MM.1S (cell line): ENCODE results near the gene SLC6A19.

Source experiments
- DNase-seq: peaks from one replicate; pipeline ENCODE4 v3.0.0-alpha.2; 2015
- H2AFZ ChIP-seq: fragments of 300-600 bp; sonication (generic); 2 replicates; pipeline ENCODE4 v1.6.0; 2016; ENCODE audit warnings: antibody characterized with exemption, low read length
- H3F3A ChIP-seq: fragments of 300-600 bp; sonication (generic); 2 replicates; pipeline ENCODE4 v1.6.1; 2016; ENCODE audit warnings: mild to moderate bottlenecking, antibody characterized with exemption, low read length, moderate library complexity, mixed read lengths; ENCODE audit not compliant: insufficient read depth
- H3K27ac ChIP-seq: fragments of 300-600 bp; sonication (generic); 2 replicates; pipeline ENCODE4 v1.5.1; 2016; ENCODE audit warnings: mild to moderate bottlenecking, low read length
- H3K27me3 ChIP-seq: fragments of 300-600 bp; sonication (generic); replicated peaks from 2 replicates; pipeline ENCODE4 v1.6.0; 2016; ENCODE audit warnings: low read length; ENCODE audit not compliant: insufficient read depth
- H3K36me3 ChIP-seq: fragments of 300-600 bp; sonication (generic); replicated peaks from 2 replicates; pipeline ENCODE4 v1.6.1; 2016; ENCODE audit warnings: mild to moderate bottlenecking, low read length, mixed read lengths; ENCODE audit not compliant: insufficient read depth
- H3K4me1 ChIP-seq: fragments of 300-600 bp; sonication (generic); 2 replicates; pipeline ENCODE4 v1.6.1; 2016; ENCODE audit warnings: low read length, mixed read lengths
- H3K4me2 ChIP-seq: fragments of 300-600 bp; sonication (generic); 2 replicates; pipeline ENCODE4 v1.6.0; 2016; ENCODE audit warnings: low read depth, low read length
- H3K4me3 ChIP-seq: fragments of 300-600 bp; sonication (generic); 2 replicates; pipeline ENCODE4 v1.5.1; 2016; ENCODE audit warnings: low read length, mixed read lengths
- H3K79me2 ChIP-seq: fragments of 300-600 bp; sonication (generic); 2 replicates; pipeline ENCODE4 v1.6.1; 2016; ENCODE audit warnings: mixed run types, low read length, mixed read lengths
- H3K9ac ChIP-seq: fragments of 300-600 bp; sonication (generic); 2 replicates; pipeline ENCODE4 v1.6.1; 2016; ENCODE audit warnings: low read length, mixed read lengths
- H3K9me2 ChIP-seq: fragments of 300-600 bp; sonication (generic); replicated peaks from 2 replicates; pipeline ENCODE4 v1.6.1; 2016; ENCODE audit warnings: mild to moderate bottlenecking, low read length, mixed read lengths; ENCODE audit not compliant: insufficient read depth
- H3K9me3 ChIP-seq: fragments of 300-600 bp; sonication (generic); replicated peaks from 2 replicates; pipeline ENCODE4 v1.6.1; 2016; ENCODE audit warnings: mild to moderate bottlenecking, low read length, mixed read lengths; ENCODE audit not compliant: insufficient read depth
- H4K20me1 ChIP-seq: fragments of 300-600 bp; sonication (generic); 2 replicates; pipeline ENCODE4 v1.6.1; 2016; ENCODE audit warnings: mild to moderate bottlenecking, low read length, moderate library complexity, mixed read lengths; ENCODE audit not compliant: insufficient read depth
- EZH2 ChIP-seq: fragments of 300-600 bp; sonication (generic); optimal IDR thresholded peaks from 2 replicates; pipeline ENCODE3; 2017; ENCODE audit warnings: low read depth, mild to moderate bottlenecking, antibody characterized with exemption, low read length, mixed read lengths
- EZH2phosphoT487 ChIP-seq: fragments of 300-600 bp; sonication (generic); IDR thresholded peaks from 2 replicates; pipeline ENCODE4 v1.6.1; 2018; ENCODE audit warnings: antibody characterized with exemption, low read length
- TF ChIP-seq, protein P1 (sequence below): fragments of 300-600 bp; sonication (generic); IDR thresholded peaks from 2 replicates; pipeline ENCODE4 v1.5.1; 2016; ENCODE audit warnings: antibody characterized with exemption, low read length, mixed read lengths

The SLC6A19 gene

DNA sequence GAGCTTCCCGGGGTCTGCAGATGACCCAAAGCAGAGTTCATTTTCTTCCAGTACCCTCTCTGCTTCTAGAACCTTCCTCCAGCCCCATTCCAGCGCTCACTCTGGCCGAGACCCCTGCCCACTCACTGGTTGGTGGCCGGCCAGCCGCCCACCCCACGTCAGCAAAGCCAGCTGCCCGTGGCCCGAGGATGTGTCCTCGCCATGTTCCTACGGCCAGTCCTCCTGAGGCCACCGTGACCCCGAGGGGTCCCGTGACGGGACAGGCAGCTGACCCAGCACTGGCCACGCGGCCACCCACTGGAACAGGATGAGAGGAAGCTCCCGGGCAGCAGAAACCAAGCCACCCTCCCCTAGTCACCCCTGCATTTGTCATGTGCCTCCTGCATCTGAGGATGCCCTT, 39.1 kb upstream of the SLC6A19 start:
- Histone ChIP-seq H2AFZ (no peak overlapping the region), H3F3A (peaks cover 5% of the 10 kb centered on the region; the same call in 1 of the 2 replicates), H4K20me1 (no peaks in the 10 kb centered on the region), H3K9me3 (no peaks in the 10 kb centered on the region), H3K9me2 (no peaks in the 10 kb centered on the region), H3K4me1 (peaks cover 9% of the 10 kb centered on the region), H3K36me3 (no peaks in the 10 kb centered on the region), H3K27me3 (0 out of 2 replicates have a peak, but pooled peaks cover 6% of the 10 kb centered on the region), H3K79me2 (no peaks in the 10 kb centered on the region), H3K9ac (no peak overlapping the region), H3K4me2 (no peak overlapping the region), H3K4me3 (no peak overlapping the region), H3K27ac (no peak overlapping the region)
- no peak for DNase-seq
- TF ChIP-seq EZH2 = no peak
- no peak for TF ChIP-seq EZH2phosphoT487
- TF ChIP-seq, protein P1, sequence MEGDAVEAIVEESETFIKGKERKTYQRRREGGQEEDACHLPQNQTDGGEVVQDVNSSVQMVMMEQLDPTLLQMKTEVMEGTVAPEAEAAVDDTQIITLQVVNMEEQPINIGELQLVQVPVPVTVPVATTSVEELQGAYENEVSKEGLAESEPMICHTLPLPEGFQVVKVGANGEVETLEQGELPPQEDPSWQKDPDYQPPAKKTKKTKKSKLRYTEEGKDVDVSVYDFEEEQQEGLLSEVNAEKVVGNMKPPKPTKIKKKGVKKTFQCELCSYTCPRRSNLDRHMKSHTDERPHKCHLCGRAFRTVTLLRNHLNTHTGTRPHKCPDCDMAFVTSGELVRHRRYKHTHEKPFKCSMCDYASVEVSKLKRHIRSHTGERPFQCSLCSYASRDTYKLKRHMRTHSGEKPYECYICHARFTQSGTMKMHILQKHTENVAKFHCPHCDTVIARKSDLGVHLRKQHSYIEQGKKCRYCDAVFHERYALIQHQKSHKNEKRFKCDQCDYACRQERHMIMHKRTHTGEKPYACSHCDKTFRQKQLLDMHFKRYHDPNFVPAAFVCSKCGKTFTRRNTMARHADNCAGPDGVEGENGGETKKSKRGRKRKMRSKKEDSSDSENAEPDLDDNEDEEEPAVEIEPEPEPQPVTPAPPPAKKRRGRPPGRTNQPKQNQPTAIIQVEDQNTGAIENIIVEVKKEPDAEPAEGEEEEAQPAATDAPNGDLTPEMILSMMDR = no peak

DNA sequence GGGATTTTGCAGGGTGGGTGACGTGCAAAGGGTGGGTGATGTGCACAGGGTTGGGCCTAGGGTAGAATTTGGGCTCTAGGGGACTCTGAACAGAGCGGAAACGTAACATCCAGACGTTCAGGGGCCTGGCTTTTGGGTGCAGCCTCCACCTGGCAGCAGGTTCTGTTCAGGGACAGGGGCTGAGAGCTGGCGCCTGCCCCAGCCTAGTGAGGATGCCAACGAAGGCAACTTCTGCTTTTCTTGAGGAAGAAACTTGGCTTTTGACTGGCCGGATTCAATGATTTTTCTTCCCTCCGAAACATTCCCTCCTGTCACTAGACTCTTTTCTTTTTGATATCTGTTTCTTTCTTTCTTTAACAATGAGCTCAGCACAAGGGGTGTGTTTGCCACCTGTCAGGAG, 38.6 kb upstream of the SLC6A19 start:
- Histone ChIP-seq H4K20me1 (no peaks in the 10 kb centered on the region), H3K36me3 (no peaks in the 10 kb centered on the region), H3K27ac (no peak overlapping the region), H3K79me2 (no peaks in the 10 kb centered on the region), H3F3A (peaks cover 9% of the 10 kb centered on the region), H3K4me3 (no peak overlapping the region), H3K9ac (no peak overlapping the region), H3K9me2 (no peaks in the 10 kb centered on the region), H2AFZ (no peak overlapping the region), H3K27me3 (0 out of 2 replicates have a peak, but pooled peaks cover 6% of the 10 kb centered on the region), H3K4me1 (peaks cover 12% of the 10 kb centered on the region), H3K4me2 (no peak overlapping the region), H3K9me3 (no peaks in the 10 kb centered on the region)
- TF ChIP-seq, protein P1 = no peak
- TF ChIP-seq EZH2phosphoT487 = no peak
- no peak for TF ChIP-seq EZH2
- DNase-seq = no peak

DNA sequence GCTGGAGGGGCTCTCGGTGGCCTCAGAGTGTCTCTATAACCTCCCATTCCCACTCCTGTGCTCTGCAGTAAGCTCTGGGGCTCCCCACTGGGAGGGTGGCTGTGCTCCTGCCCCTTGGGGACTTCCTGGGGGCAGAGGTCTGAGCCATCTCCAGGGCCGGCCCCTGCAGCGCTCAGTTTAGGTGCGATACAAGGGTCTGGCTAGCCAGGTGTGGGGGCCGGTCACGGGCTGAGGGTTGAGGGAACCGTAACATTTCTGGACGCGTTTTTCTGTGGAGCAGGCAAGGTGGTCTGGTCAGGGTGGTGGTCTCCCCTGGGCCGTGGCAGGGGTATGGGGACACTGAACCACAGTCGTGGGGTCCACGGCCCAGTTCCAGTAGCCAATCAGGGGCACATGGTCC, 38.0 kb upstream of the SLC6A19 start:
- H3K27me3 ChIP-seq = 0 out of 2 replicates have a peak, but pooled peaks cover 6% of the 10 kb centered on the region
- H3F3A ChIP-seq = peaks cover 10% of the 10 kb centered on the region
- no peaks in the 10 kb centered on the region for H3K9me3 ChIP-seq
- no peak for DNase-seq
- no peak overlapping the region for H3K4me3 ChIP-seq
- H2AFZ ChIP-seq = no peak overlapping the region
- H4K20me1 ChIP-seq = no peaks in the 10 kb centered on the region
- no peaks in the 10 kb centered on the region for H3K9me2 ChIP-seq
- H3K27ac ChIP-seq = no peak overlapping the region
- TF ChIP-seq EZH2 (no peak), EZH2phosphoT487 (no peak)
- TF ChIP-seq, protein P1 = no peak
- H3K36me3 ChIP-seq = no peaks in the 10 kb centered on the region
- H3K4me1 ChIP-seq = peaks cover 15% of the 10 kb centered on the region
- no peak overlapping the region for H3K9ac ChIP-seq
- H3K79me2 ChIP-seq = no peaks in the 10 kb centered on the region
- no peak overlapping the region for H3K4me2 ChIP-seq
